Hematopoietic multipotent progenitor cell (in vitro differentiated cells): ENCODE data around the gene SNTN. TPM values are rescaled to one million over a fixed set of nuclear protein-coding genes. Genes with fewer than 3 reads are reported as not detected.
"Not testable (repeated sequence)": the region's sequence is repeated elsewhere in the genome, so short reads cannot be mapped to it uniquely, and the experiment has no call there.

Source experiments
- DNase-seq, 3 donors: peaks; one replicate each; pipeline ENCODE4 v3.0.0-alpha.2; 2011 to 2015; ENCODE audit warnings: low read depth in 2 of 3, low spot score in 2 of 3
- total RNA-seq: library from RNA; depleted of rRNA; stranded (reverse); fragments of >200 nt; gene quantifications from one replicate; pipeline ENCODE4 v1.2.3, GENCODE V29; 2012

SNTN gene
- total RNA-seq: not detected

- no peak for DNase-seq
Measured at GRCh38 chr3:63652066-63652725, at the start of gene SNTN. TSS of gene SNTN (plus strand) at chr3:63652675. CDS start at chr3:63652688, 13 bp downstream.

- no peak for DNase-seq
Measured at GRCh38 chr3:63607716-63608115, 44.8 kb upstream of the SNTN start.

- DNase-seq: no peak
Measured at GRCh38 chr3:63609408-63609807, 43.1 kb upstream of the SNTN start.

GRCh38 chr3:63609834-63610233, 42.6 kb upstream of the SNTN start:
- no peak for DNase-seq

- DNase-seq: no peak
Measured at GRCh38 chr3:63611382-63611781, 41.1 kb upstream of the SNTN start.

- no peak for DNase-seq
Measured at GRCh38 chr3:63613561-63613960, 38.9 kb upstream of the SNTN start.

GRCh38 chr3:63617391-63617790, 35.1 kb upstream of the SNTN start:
- DNase-seq: no peak

GRCh38 chr3:63624941-63625560, 27.4 kb upstream of the SNTN start:
- DNase-seq: no peak

GRCh38 chr3:63631670-63632069, 20.8 kb upstream of the SNTN start:
- no peak for DNase-seq

GRCh38 chr3:63635186-63635585, 17.3 kb upstream of the SNTN start:
- DNase-seq: no peak

GRCh38 chr3:63639806-63640205, 12.7 kb upstream of the SNTN start:
- no peak for DNase-seq

GRCh38 chr3:63642488-63642887, 10.0 kb upstream of the SNTN start:
- DNase-seq: no peak

- no peak for DNase-seq
Measured at GRCh38 chr3:63644212-63644797, 8.2 kb upstream of the SNTN start.

- not testable (repeated sequence) for DNase-seq
Measured at GRCh38 chr3:63644928-63645781, 7.3 kb upstream of the SNTN start.

GRCh38 chr3:63654211-63654610, 1.7 kb downstream of the SNTN start:
- no peak for DNase-seq

GRCh38 chr3:63654931-63655330, 2.5 kb downstream of the SNTN start:
- no peak for DNase-seq

- no peak for DNase-seq
Measured at GRCh38 chr3:63655519-63655918, 3.0 kb downstream of the SNTN start.

GRCh38 chr3:63656786-63657185, 4.3 kb downstream of the SNTN start:
- no peak for DNase-seq

- no peak for DNase-seq
Measured at GRCh38 chr3:63661242-63661641, 8.8 kb downstream of the SNTN start.

GRCh38 chr3:63662011-63662410, 9.5 kb downstream of the SNTN start:
- DNase-seq: no peak

GRCh38 chr3:63662500-63662899, 10.0 kb downstream of the SNTN start:
- no peak for DNase-seq
